ENCODE results near the gene CLOCK.

CLOCK gene

GRCh38 chr4:55469979-55470378 is 76.7 kb downstream of the CLOCK start:
- no peak for DNase-seq

GRCh38 chr4:55468724-55469123 is 78.0 kb downstream of the CLOCK start:
- no peak for DNase-seq

- no peak for DNase-seq
Observed at GRCh38 chr4:55466001-55466400, 80.7 kb downstream of the CLOCK start.

- DNase-seq: no peak
Observed at GRCh38 chr4:55458611-55459010, 88.1 kb downstream of the CLOCK start.

- DNase-seq: no peak
Observed at GRCh38 chr4:55458164-55458563, 88.5 kb downstream of the CLOCK start.

- DNase-seq: no peak
Observed at GRCh38 chr4:55450566-55450965, 96.1 kb downstream of the CLOCK start.

GRCh38 chr4:55447831-55448230 is 98.9 kb downstream of the CLOCK start:
- no peak for DNase-seq

- DNase-seq: no peak
Observed at GRCh38 chr4:55447108-55447708, 99.5 kb downstream of the CLOCK start.

- no peak for DNase-seq
Observed at GRCh38 chr4:55446578-55446922, 100.2 kb downstream of the CLOCK start.

GRCh38 chr4:55445921-55446577 is 100.7 kb downstream of the CLOCK start:
- DNase-seq: peak; percentile 20

GRCh38 chr4:55444827-55445226 is 101.9 kb downstream of the CLOCK start:
- DNase-seq: peak; percentile 42

GRCh38 chr4:55442541-55442940 is 104.2 kb downstream of the CLOCK start:
- DNase-seq: no peak

GRCh38 chr4:55440786-55441185 is 105.9 kb downstream of the CLOCK start:
- DNase-seq: no peak

- no peak for DNase-seq
Observed at GRCh38 chr4:55439023-55439422, 107.7 kb downstream of the CLOCK start.

GRCh38 chr4:55438314-55438713 is 108.4 kb downstream of the CLOCK start:
- no peak for DNase-seq

- no peak for DNase-seq
Observed at GRCh38 chr4:55437823-55438222, 108.9 kb downstream of the CLOCK start.

GRCh38 chr4:55437356-55437796 is 109.3 kb downstream of the CLOCK start:
- peak; percentile 20 for DNase-seq

GRCh38 chr4:55435141-55435841 is 111.4 kb downstream of the CLOCK start:
- DNase-seq: peak; percentile 54

GRCh38 chr4:55431710-55432336 is 114.9 kb downstream of the CLOCK start:
- DNase-seq: no peak

GRCh38 chr4:55424791-55425190 is 121.9 kb downstream of the CLOCK start:
- no peak for DNase-seq

- no peak for DNase-seq
Observed at GRCh38 chr4:55416176-55416575, 130.5 kb downstream of the CLOCK start.

GRCh38 chr4:55411621-55412020 is 135.1 kb downstream of the CLOCK start:
- no peak for DNase-seq

GRCh38 chr4:55410431-55410830 is 136.3 kb downstream of the CLOCK start:
- DNase-seq: no peak
